Adrenal gland (tissue), 5 donors: ENCODE data around the gene RNF146.

Experiments
- POLR2A ChIP-seq, 2 donors: fragments of 450-650 bp; IDR thresholded peaks; one replicate each; pipeline ENCODE4 v1.6.1; 2017; ENCODE audit warnings: antibody characterized with exemption in 2 of 2, mild to moderate bottlenecking in 2 of 2, moderate library complexity in 1 of 2
- TF ChIP-seq, protein P1 (sequence below), 6 experiments: fragments of 450-650 bp in 4 of 6; fragments of 200-600 bp in 2 of 6; sonication (generic) in 1 of 6; IDR thresholded peaks; 1 replicate in 5 of 6; 2 replicates in 1 of 6; pipeline versions ENCODE4 v1.5.1 to v1.8.0; 2016 to 2021; ENCODE audit warnings: antibody characterized with exemption in 6 of 6, mild to moderate bottlenecking in 2 of 6, moderate library complexity in 1 of 6
- donor health status: DM: no; HTN: no; CAD: no.

DNA sequence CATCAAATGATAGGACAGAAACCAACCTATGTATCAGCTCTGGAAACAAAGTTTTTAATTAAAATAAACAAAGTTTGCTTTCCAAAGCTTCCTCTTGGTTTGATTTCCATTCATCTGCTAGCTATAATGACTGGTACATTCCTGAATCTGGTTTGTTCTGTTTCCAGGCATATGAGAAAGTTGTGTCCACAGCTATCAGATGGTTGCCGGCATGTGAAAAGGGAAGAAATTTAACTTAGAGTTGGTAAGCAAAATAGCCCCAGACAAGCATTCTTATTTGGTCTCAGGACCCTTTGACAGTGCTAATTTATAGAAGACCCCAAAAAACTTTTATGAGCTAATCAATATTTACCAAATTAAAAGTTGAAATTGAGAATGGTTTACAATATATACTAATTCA, 3.8 kb upstream of the RNF146 start:
- TF ChIP-seq, protein P1, sequence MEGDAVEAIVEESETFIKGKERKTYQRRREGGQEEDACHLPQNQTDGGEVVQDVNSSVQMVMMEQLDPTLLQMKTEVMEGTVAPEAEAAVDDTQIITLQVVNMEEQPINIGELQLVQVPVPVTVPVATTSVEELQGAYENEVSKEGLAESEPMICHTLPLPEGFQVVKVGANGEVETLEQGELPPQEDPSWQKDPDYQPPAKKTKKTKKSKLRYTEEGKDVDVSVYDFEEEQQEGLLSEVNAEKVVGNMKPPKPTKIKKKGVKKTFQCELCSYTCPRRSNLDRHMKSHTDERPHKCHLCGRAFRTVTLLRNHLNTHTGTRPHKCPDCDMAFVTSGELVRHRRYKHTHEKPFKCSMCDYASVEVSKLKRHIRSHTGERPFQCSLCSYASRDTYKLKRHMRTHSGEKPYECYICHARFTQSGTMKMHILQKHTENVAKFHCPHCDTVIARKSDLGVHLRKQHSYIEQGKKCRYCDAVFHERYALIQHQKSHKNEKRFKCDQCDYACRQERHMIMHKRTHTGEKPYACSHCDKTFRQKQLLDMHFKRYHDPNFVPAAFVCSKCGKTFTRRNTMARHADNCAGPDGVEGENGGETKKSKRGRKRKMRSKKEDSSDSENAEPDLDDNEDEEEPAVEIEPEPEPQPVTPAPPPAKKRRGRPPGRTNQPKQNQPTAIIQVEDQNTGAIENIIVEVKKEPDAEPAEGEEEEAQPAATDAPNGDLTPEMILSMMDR (IDR thresholded peaks at IDR 0.05): no peak
- TF ChIP-seq POLR2A (IDR thresholded peaks at IDR 0.05): no peak
